Natural killer cell (primary cell): ENCODE results near the gene ANKRD18A. TPM values are rescaled to one million over a fixed set of nuclear protein-coding genes. Genes with fewer than 3 reads are reported as not detected.

ENCODE experiments used
- ATAC-seq, 3 donors: fragments of 150-1000 bp in 2 of 3; fragments of 200-7000 bp in 1 of 3; cut with Tn5 transposase; 1 replicate in 1 of 3; 2 replicates in 2 of 3; pipeline ENCODE4 v1.10.0; 2021; ENCODE audit warnings: mild to moderate bottlenecking in 2 of 3, moderate library complexity in 2 of 3
- DNase-seq, 2 donors: peaks; one replicate each; pipeline versions ENCODE4 v3.0.0 to v3.0.0-alpha.2; 2013 to 2021; ENCODE audit warnings: mixed read lengths in 1 of 2
- H3K27ac ChIP-seq: one replicate; pipeline ENCODE4 v1.5.1; 2013; ENCODE audit warnings: mild to moderate bottlenecking, low read length
- H3K27me3 ChIP-seq: one replicate; pipeline ENCODE4 v1.6.1; 2013; ENCODE audit warnings: low read length; ENCODE audit not compliant: control insufficient read depth, insufficient read depth
- H3K36me3 ChIP-seq: one replicate; pipeline ENCODE4 v1.6.1; 2013; ENCODE audit warnings: low read length; ENCODE audit not compliant: control insufficient read depth, insufficient read depth
- H3K4me1 ChIP-seq: one replicate; pipeline ENCODE4 v1.6.1; 2013; ENCODE audit warnings: low read length; ENCODE audit not compliant: control insufficient read depth, insufficient read depth
- H3K4me3 ChIP-seq: one replicate; pipeline ENCODE4 v1.5.1; 2013; ENCODE audit warnings: low read length
- H3K9me3 ChIP-seq: one replicate; pipeline ENCODE4 v1.6.1; 2013; ENCODE audit warnings: low read length; ENCODE audit not compliant: control insufficient read depth, insufficient read depth
- H3K27ac Mint-ChIP-seq, 2 donors: one replicate each; pipeline ENCODE4 v1.8.0; 2022; ENCODE audit warnings: mild to moderate bottlenecking in 2 of 2, mixed read lengths in 2 of 2, moderate library complexity in 1 of 2
- H3K27me3 Mint-ChIP-seq, 2 donors: one replicate each; pipeline ENCODE4 v1.8.0; 2022; ENCODE audit warnings: low read depth in 2 of 2, mixed read lengths in 2 of 2
- H3K36me3 Mint-ChIP-seq: one replicate; pipeline ENCODE4 v1.8.0; 2022; ENCODE audit warnings: mixed read lengths
- H3K4me1 Mint-ChIP-seq, 2 donors: one replicate each; pipeline ENCODE4 v1.8.0; 2022; ENCODE audit warnings: mixed read lengths in 2 of 2
- H3K4me3 Mint-ChIP-seq: one replicate; pipeline ENCODE4 v1.8.0; 2022; ENCODE audit warnings: mild to moderate bottlenecking, moderate library complexity, mixed read lengths
- H3K9me3 Mint-ChIP-seq, 2 donors: one replicate each; pipeline ENCODE4 v1.8.0; 2022; ENCODE audit warnings: mixed read lengths in 2 of 2
- WGBS: methylation state at CpG from one replicate; pipeline ENCODE4 v1.1.7; 2013; ENCODE audit warnings: missing lambda C conversion rate; ENCODE audit not compliant: insufficient coverage; 5-methylcytosine and 5-hydroxymethylcytosine counted together
- intact Hi-C: fragments of 100-400 bp; cut with micrococcal nuclease; formaldehyde crosslinking; loops from one replicate; pipeline ENCODE4 v1.14.2; 2022
- total RNA-seq, 4 donors: library from RNA; stranded (reverse); fragments of 120-200 nt in 1 of 4; gene quantifications; one replicate each; pipeline versions ENCODE4 v1.2.3 to v1.2.4, GENCODE V29; 2013 to 2022
- TF ChIP-seq, protein P1 (sequence below): fragments of 200-600 bp; IDR thresholded peaks from one replicate; pipeline ENCODE4 v1.8.0; 2022; ENCODE audit warnings: antibody characterized with exemption

Gene ANKRD18A
- total RNA-seq, 3 donors from 2014 or later (not counting 1 experiment from before 2014, with no cell fraction given): 0.25 to 1.5 TPM; not detected in 1

DNA sequence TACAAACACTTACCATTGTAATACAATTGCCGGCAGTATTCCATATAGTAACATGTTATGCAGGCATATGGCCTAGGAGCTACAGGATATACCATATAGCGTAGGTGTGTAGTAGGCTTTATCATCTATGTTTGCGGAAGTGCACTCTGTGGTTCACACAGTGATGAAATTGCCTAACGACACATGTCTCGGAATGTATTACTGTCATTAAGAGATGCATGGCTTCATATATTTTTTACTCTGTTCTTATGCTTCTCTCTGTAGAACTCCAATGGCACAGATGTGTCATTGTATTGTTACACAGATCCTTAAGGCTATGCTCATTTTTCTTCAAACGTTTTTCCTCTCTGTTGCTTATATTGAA lies 19.2 kb upstream of the ANKRD18A start:
- Histone ChIP-seq H3K4me1 (no peaks in the 10 kb centered on the region), H3K27me3 (no peaks in the 10 kb centered on the region), H3K9me3 (no peaks in the 10 kb centered on the region), H3K4me3 (no peak overlapping the region), H3K27ac (no peak overlapping the region), H3K36me3 (no peaks in the 10 kb centered on the region)
- no peak for DNase-seq
- no peak overlapping the region for H3K4me3 Mint-ChIP-seq
- 100% methylated on average over 4 of the region's 6 CpGs for WGBS
- no peaks in the 10 kb centered on the region for H3K36me3 Mint-ChIP-seq
- TF ChIP-seq, protein P1, sequence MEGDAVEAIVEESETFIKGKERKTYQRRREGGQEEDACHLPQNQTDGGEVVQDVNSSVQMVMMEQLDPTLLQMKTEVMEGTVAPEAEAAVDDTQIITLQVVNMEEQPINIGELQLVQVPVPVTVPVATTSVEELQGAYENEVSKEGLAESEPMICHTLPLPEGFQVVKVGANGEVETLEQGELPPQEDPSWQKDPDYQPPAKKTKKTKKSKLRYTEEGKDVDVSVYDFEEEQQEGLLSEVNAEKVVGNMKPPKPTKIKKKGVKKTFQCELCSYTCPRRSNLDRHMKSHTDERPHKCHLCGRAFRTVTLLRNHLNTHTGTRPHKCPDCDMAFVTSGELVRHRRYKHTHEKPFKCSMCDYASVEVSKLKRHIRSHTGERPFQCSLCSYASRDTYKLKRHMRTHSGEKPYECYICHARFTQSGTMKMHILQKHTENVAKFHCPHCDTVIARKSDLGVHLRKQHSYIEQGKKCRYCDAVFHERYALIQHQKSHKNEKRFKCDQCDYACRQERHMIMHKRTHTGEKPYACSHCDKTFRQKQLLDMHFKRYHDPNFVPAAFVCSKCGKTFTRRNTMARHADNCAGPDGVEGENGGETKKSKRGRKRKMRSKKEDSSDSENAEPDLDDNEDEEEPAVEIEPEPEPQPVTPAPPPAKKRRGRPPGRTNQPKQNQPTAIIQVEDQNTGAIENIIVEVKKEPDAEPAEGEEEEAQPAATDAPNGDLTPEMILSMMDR: no peak
- H3K27ac Mint-ChIP-seq: no peak overlapping the region
- ATAC-seq: no peak
- H3K4me1 Mint-ChIP-seq: no peaks in the 10 kb centered on the region
- intact Hi-C loops: no loop called here
- no peaks in the 10 kb centered on the region for H3K9me3 Mint-ChIP-seq
- H3K27me3 Mint-ChIP-seq: peaks cover 15 to 17% of the 10 kb centered on the region in 2 donors

DNA sequence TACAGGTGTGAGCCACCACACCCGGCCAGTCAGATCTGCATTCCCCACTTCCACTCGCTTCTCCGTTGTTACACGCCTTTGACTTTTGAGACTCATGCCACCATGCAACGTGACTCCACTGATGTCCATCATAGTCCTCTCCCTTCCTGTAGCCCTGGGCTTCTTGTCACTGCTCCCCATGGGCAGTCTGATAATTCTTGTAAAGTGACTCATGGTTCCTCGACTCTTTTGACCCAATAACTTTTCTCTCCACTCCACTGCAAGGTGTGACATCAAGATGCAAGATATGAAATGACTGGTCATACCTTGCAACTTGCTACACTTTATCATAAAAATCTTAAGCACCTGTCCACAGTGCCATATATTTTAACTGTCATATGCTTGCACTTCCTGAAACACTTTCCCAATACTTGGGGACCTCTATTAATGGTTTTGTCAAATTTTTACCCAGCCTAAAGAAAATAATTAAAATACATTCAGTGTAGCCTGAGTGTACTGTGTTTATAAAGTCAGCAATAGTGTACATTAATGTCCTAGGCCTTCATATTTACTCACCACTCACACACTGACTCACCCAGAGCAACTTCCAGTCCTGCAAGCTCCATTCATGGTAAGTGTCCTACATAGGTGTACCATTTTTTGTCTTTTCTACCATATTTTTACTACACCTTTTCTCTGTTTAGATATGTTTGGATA lies 18.6 kb upstream of the ANKRD18A start:
- no peaks in the 10 kb centered on the region for H3K9me3 ChIP-seq
- H3K4me1 ChIP-seq: no peaks in the 10 kb centered on the region
- no peaks in the 10 kb centered on the region for H3K36me3 ChIP-seq
- Mint-ChIP-seq H3K4me3 (no peak overlapping the region), H3K9me3 (no peaks in the 10 kb centered on the region), H3K27me3 (peaks cover 15 to 22% of the 10 kb centered on the region in 2 donors), H3K4me1 (no peaks in the 10 kb centered on the region), H3K36me3 (no peaks in the 10 kb centered on the region), H3K27ac (no peak overlapping the region)
- intact Hi-C loops: no loop called here
- no peak overlapping the region for H3K27ac ChIP-seq
- no peaks in the 10 kb centered on the region for H3K27me3 ChIP-seq
- DNase-seq (no peak), ATAC-seq (no peak)
- TF ChIP-seq, protein P1: no peak
- 82% methylated on average over 6 of the region's 6 CpGs for WGBS
- H3K4me3 ChIP-seq: no peak overlapping the region

DNA sequence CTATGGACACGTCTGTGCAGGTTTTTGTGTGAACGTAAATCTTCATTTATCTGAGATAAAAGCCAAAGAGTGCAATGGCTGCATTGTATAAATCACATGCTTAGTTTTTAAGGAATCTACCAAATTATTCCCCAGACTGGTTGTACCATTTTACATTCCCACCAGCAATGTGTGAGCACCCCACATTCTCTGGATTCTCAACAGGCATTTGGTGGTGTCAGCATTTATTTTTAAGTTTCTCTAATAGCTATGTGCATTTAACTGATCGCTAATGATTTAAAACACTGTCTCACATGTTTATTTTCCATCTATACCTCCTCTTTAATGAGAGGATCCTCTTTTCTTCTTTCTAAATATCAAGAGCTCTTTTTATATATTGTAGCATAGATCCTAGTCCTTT lies 13.9 kb upstream of the ANKRD18A start:
- DNase-seq (no peak), ATAC-seq (no peak)
- H3K27me3 ChIP-seq: no peaks in the 10 kb centered on the region
- Mint-ChIP-seq H3K27me3 (peaks cover 11 to 24% of the 10 kb centered on the region in 2 donors), H3K4me1 (no peaks in the 10 kb centered on the region), H3K4me3 (no peak overlapping the region), H3K36me3 (no peaks in the 10 kb centered on the region), H3K27ac (no peak overlapping the region), H3K9me3 (no peaks in the 10 kb centered on the region)
- H3K36me3 ChIP-seq: no peaks in the 10 kb centered on the region
- no peak overlapping the region for H3K27ac ChIP-seq
- intact Hi-C loops: no loop called here
- H3K4me3 ChIP-seq: no peak overlapping the region
- no peaks in the 10 kb centered on the region for H3K4me1 ChIP-seq
- no peaks in the 10 kb centered on the region for H3K9me3 ChIP-seq
- 84% methylated on average over 3 of the region's 3 CpGs for WGBS
- TF ChIP-seq, protein P1: no peak

DNA sequence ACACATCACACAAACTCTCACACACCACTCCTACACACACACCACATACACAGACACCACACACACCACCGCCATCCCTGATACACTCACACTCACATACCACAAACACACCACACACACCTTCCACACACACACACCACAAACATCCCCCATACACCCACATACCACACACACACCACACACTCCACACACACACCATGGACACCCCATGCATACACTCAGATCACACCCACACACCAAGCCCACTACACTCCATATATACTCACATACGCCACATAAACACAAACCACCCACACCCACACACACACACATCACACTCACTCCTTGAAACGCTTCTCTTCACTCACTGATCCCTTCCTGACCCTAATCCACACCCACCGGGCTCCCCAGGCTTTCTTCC lies 9.1 kb upstream of the ANKRD18A start:
- H3K36me3 Mint-ChIP-seq: no peaks in the 10 kb centered on the region
- peak in 1 of 3 donors; percentile 10 for ATAC-seq
- Histone ChIP-seq H3K27ac (no peak overlapping the region), H3K4me3 (no peak overlapping the region), H3K4me1 (no peaks in the 10 kb centered on the region), H3K27me3 (peaks cover 6% of the 10 kb centered on the region), H3K9me3 (no peaks in the 10 kb centered on the region), H3K36me3 (no peaks in the 10 kb centered on the region)
- intact Hi-C loops: no loop called here
- H3K4me1 Mint-ChIP-seq: no peaks in the 10 kb centered on the region
- TF ChIP-seq, protein P1: no peak
- 80% methylated on average over 4 of the region's 4 CpGs for WGBS
- H3K27ac Mint-ChIP-seq: no peak overlapping the region
- DNase-seq: no peak
- H3K9me3 Mint-ChIP-seq: peaks cover 2 to 3% of the 10 kb centered on the region in 2 donors
- H3K27me3 Mint-ChIP-seq: peaks cover 10 to 26% of the 10 kb centered on the region in 2 donors
- H3K4me3 Mint-ChIP-seq: no peak overlapping the region
